HepG2 (cell line): Measurements from ENCODE around the gene STH. TPM values are rescaled to one million over a fixed set of nuclear protein-coding genes. Genes with fewer than 3 reads are reported as not detected.

Experiments used
- ARID5B ChIP-seq: IDR thresholded peaks from 2 replicates; pipeline ENCODE4 v1.4.0; 2020; ENCODE audit warnings: mild to moderate bottlenecking, missing genetic modification reagents
- CREB3 ChIP-seq: sonication (generic); formaldehyde crosslinking; IDR thresholded peaks from 2 replicates; pipeline ENCODE4 v1.5.0; 2020; ENCODE audit warnings: missing genetic modification reagents
- CSRNP1 ChIP-seq: sonication (generic); formaldehyde crosslinking; IDR thresholded peaks from 2 replicates; pipeline ENCODE4 v1.8.1; 2023; ENCODE audit warnings: mild to moderate bottlenecking, missing genetic modification reagents
- JARID2 ChIP-seq: sonication (generic); formaldehyde crosslinking; IDR thresholded peaks from 2 replicates; pipeline ENCODE4 v1.8.1; 2023; ENCODE audit warnings: missing genetic modification reagents, inconsistent platforms; ENCODE audit not compliant: insufficient replicate concordance
- KLF11 ChIP-seq: IDR thresholded peaks from 2 replicates; pipeline ENCODE4 v1.6.1; 2016; ENCODE audit warnings: missing compliant biosample characterization
- PHF21A ChIP-seq: sonication (generic); formaldehyde crosslinking; IDR thresholded peaks from 2 replicates; pipeline ENCODE4 v1.5.0; 2020; ENCODE audit warnings: mild to moderate bottlenecking, missing genetic modification reagents
- RBAK ChIP-seq: sonication (generic); formaldehyde crosslinking; IDR thresholded peaks from 2 replicates; pipeline ENCODE4 v1.5.1; 2020; ENCODE audit warnings: mild to moderate bottlenecking, missing genetic modification reagents
- SP1 ChIP-seq, 2 experiments: fragments of 450-650 bp in 1 of 2; sonication (generic) in 1 of 2; formaldehyde crosslinking in 1 of 2; IDR thresholded peaks; 2 replicates each; pipeline versions ENCODE4 v1.4.0 to v1.6.1; 2016 to 2020; ENCODE audit warnings: missing genetic modification reagents in 1 of 2
- ZFP62 ChIP-seq: sonication (generic); formaldehyde crosslinking; IDR thresholded peaks from 2 replicates; pipeline ENCODE4 v1.4.0; 2020; ENCODE audit warnings: missing genetic modification reagents
- ZFP91 ChIP-seq: sonication (generic); formaldehyde crosslinking; IDR thresholded peaks from 2 replicates; pipeline ENCODE4 v1.9.0; 2022; ENCODE audit warnings: missing genetic modification reagents, mild to moderate bottlenecking, borderline replicate concordance
- ZNF280B ChIP-seq: sonication (generic); formaldehyde crosslinking; IDR thresholded peaks from 2 replicates; pipeline ENCODE4 v1.5.0; 2020; ENCODE audit warnings: missing genetic modification reagents, mild to moderate bottlenecking, borderline replicate concordance
- ZNF281 ChIP-seq: sonication (generic); formaldehyde crosslinking; IDR thresholded peaks from 2 replicates; pipeline ENCODE4 v1.4.0; 2020; ENCODE audit warnings: missing genetic modification reagents, borderline replicate concordance
- ZNF343 ChIP-seq: sonication (generic); formaldehyde crosslinking; IDR thresholded peaks from 2 replicates; pipeline ENCODE4 v1.4.0; 2020; ENCODE audit warnings: mild to moderate bottlenecking, missing genetic modification reagents
- ZNF737 ChIP-seq: sonication (generic); formaldehyde crosslinking; IDR thresholded peaks from 2 replicates; pipeline ENCODE4 v1.5.0; 2020; ENCODE audit warnings: missing genetic modification reagents, mild to moderate bottlenecking, borderline replicate concordance
- ZNF883 ChIP-seq: sonication (generic); formaldehyde crosslinking; IDR thresholded peaks from 2 replicates; pipeline ENCODE4 v1.5.1; 2020; ENCODE audit warnings: mild to moderate bottlenecking, missing genetic modification reagents; ENCODE audit errors: not compliant biosample characterization
- polyA plus RNA-seq, 8 experiments: library from polyadenylated mRNA; depleted of rRNA in 3 of 8; stranded (reverse) in 7 of 8; unstranded in 1 of 8; fragments of >200 nt; fragmentation: Illumina TruSeq in 4 of 8; extraction: Trizol in 4 of 8; gene quantifications; 2 replicates each; pipeline versions ENCODE4 v1.2.1 to v1.2.3, GENCODE V29; 2011 to 2016; ENCODE audit warnings: low read depth in 4 of 8, missing spikeins in 1 of 8, mixed read lengths in 1 of 8; ENCODE audit not compliant: insufficient read depth in 1 of 8
- total RNA-seq, 5 experiments: library from RNA; depleted of rRNA; stranded (reverse); fragments of >200 nt; fragmentation: Illumina TruSeq; extraction: Trizol; gene quantifications; 2 replicates each; pipeline ENCODE4 v1.2.3, GENCODE V29; 2016; ENCODE audit warnings: low read depth in 1 of 5

Gene STH
- total and polyA plus RNA-seq, 2 of the 13 experiments (the other 11 are each of a cell fraction or from before 2014, with no cell fraction given), result not detected

- TF ChIP-seq ZNF343 (CRISPR knock-in tag), result no peak
- peak; percentile 64; the same call in 1 of the 2 replicates for TF ChIP-seq ZFP91 (CRISPR knock-in tag)
- TF ChIP-seq ZNF883 (CRISPR knock-in tag), result peak; percentile 55
- no peak for TF ChIP-seq ARID5B
- TF ChIP-seq ZNF280B (CRISPR knock-in tag), result no peak
- TF ChIP-seq ZNF737 (CRISPR knock-in tag), result no peak
- no peak for TF ChIP-seq ZFP62 (CRISPR knock-in tag)
- no peak for TF ChIP-seq CREB3 (CRISPR knock-in tag)
- no peak for TF ChIP-seq SP1 (IDR thresholded peaks at IDR 0.05)
- TF ChIP-seq SP1 (CRISPR knock-in tag; IDR thresholded peaks at IDR 0.05), result no peak
- no peak for TF ChIP-seq PHF21A (CRISPR knock-in tag)
- no peak for TF ChIP-seq KLF11 (CRISPR knock-in tag)
- no peak for TF ChIP-seq JARID2 (CRISPR knock-in tag)
- TF ChIP-seq CSRNP1 (CRISPR knock-in tag), result no peak
- TF ChIP-seq RBAK (CRISPR knock-in tag), result no peak
- no peak for TF ChIP-seq ZNF281
Measured at GRCh38 chr17:46013127-46013501, 14.1 kb downstream of the STH start (continued).
